Astrocyte (in vitro differentiated cells and primary cell): ENCODE results near the gene ZNF280C. TPM values are rescaled to one million over a fixed set of nuclear protein-coding genes. Genes with fewer than 3 reads are reported as not detected.

Source experiments
- DNase-seq: peaks from one replicate; pipeline ENCODE4 v3.0.0-alpha.2; 2010; ENCODE audit warnings: low read depth
- FAIRE-seq: peaks from 2 replicates; lab custom pipeline; 2011; peaks lifted over from hg19 to GRCh38; lab: Jason Lieb, UNC
- H2AFZ ChIP-seq: 2 replicates; pipeline ENCODE4 v1.6.0; 2012; ENCODE audit warnings: low read depth, low read length, inconsistent platforms
- H3K27ac ChIP-seq: 2 replicates; pipeline ENCODE4 v1.5.1; 2011; ENCODE audit warnings: low read depth, low read length, inconsistent platforms
- H3K27me3 ChIP-seq: 2 replicates; pipeline ENCODE4 v1.6.0; 2011; ENCODE audit warnings: low read length, inconsistent platforms; ENCODE audit not compliant: insufficient read depth
- H3K36me3 ChIP-seq: 2 replicates; pipeline ENCODE4 v1.5.1; 2011; ENCODE audit warnings: low read length, inconsistent platforms; ENCODE audit not compliant: insufficient read depth
- H3K4me1 ChIP-seq: 2 replicates; pipeline ENCODE4 v1.5.1; 2011; ENCODE audit warnings: low read length, inconsistent platforms; ENCODE audit not compliant: insufficient read depth
- H3K4me2 ChIP-seq: 2 replicates; pipeline ENCODE4 v1.6.0; 2012; ENCODE audit warnings: low read length, inconsistent platforms
- H3K4me3 ChIP-seq: 2 replicates; pipeline ENCODE4 v1.5.1; 2011; ENCODE audit warnings: low read depth, mild to moderate bottlenecking, low read length, inconsistent platforms; ENCODE audit not compliant: insufficient read depth
- H3K79me2 ChIP-seq: 2 replicates; pipeline ENCODE4 v1.6.0; 2012; ENCODE audit warnings: mild to moderate bottlenecking, low read length, inconsistent platforms; ENCODE audit not compliant: insufficient read depth
- H3K9ac ChIP-seq: 2 replicates; pipeline ENCODE4 v1.6.0; 2012; ENCODE audit warnings: mild to moderate bottlenecking, low read length, inconsistent platforms
- H3K9me3 ChIP-seq: 2 replicates; pipeline ENCODE4 v1.5.1; 2012; ENCODE audit warnings: low read depth, mild to moderate bottlenecking, low read length, inconsistent platforms; ENCODE audit not compliant: insufficient read depth
- H4K20me1 ChIP-seq: 2 replicates; pipeline ENCODE4 v1.6.0; 2012; ENCODE audit warnings: low read length, inconsistent platforms; ENCODE audit not compliant: insufficient read depth
- H3K27ac Mint-ChIP-seq: one replicate; pipeline ENCODE4 v1.8.0; 2021; ENCODE audit warnings: mild to moderate bottlenecking, mixed read lengths; ENCODE audit not compliant: unreplicated experiment
- H3K27me3 Mint-ChIP-seq: one replicate; pipeline ENCODE4 v1.8.0; 2021; ENCODE audit warnings: low read depth, mixed read lengths; ENCODE audit not compliant: unreplicated experiment
- H3K36me3 Mint-ChIP-seq: one replicate; pipeline ENCODE4 v1.8.0; 2021; ENCODE audit warnings: low read depth, mixed read lengths; ENCODE audit not compliant: unreplicated experiment
- H3K4me1 Mint-ChIP-seq: one replicate; pipeline ENCODE4 v1.8.0; 2021; ENCODE audit warnings: low read depth, mixed read lengths; ENCODE audit not compliant: unreplicated experiment
- H3K4me3 Mint-ChIP-seq: one replicate; pipeline ENCODE4 v1.8.0; 2021; ENCODE audit warnings: mild to moderate bottlenecking, moderate library complexity, mixed read lengths; ENCODE audit not compliant: unreplicated experiment
- H3K9me3 Mint-ChIP-seq: one replicate; pipeline ENCODE4 v1.8.0; 2021; ENCODE audit warnings: mild to moderate bottlenecking, mixed read lengths; ENCODE audit not compliant: unreplicated experiment
- CTCF ChIP-seq: IDR thresholded peaks from 2 replicates; pipeline ENCODE4 v1.5.1; 2011; ENCODE audit warnings: low read depth, mild to moderate bottlenecking, inconsistent platforms, low read length, moderate library complexity; ENCODE audit not compliant: insufficient read depth
- EZH2 ChIP-seq: IDR thresholded peaks from 2 replicates; pipeline ENCODE4 v1.6.1; 2012; ENCODE audit warnings: mild to moderate bottlenecking, low read length, inconsistent platforms; ENCODE audit not compliant: insufficient read depth
- total RNA-seq: library from RNA; stranded (reverse); gene quantifications from 2 replicates; pipeline ENCODE4 v1.2.1, GENCODE V29; 2021

The ZNF280C gene
- total RNA-seq, 1 donor from 2014 or later: 7.8 TPM

- H3K79me2 ChIP-seq: no peaks in the 10 kb centered on the region
- H3K4me1 ChIP-seq: no peaks in the 10 kb centered on the region
- H3K36me3 ChIP-seq: no peaks in the 10 kb centered on the region
- Mint-ChIP-seq H3K4me1 (peaks cover 3% of the 10 kb centered on the region), H3K27ac (no peak overlapping the region), H3K9me3 (no peaks in the 10 kb centered on the region), H3K27me3 (no peaks in the 10 kb centered on the region), H3K4me3 (no peak overlapping the region), H3K36me3 (no peaks in the 10 kb centered on the region)
- no peak overlapping the region for H3K27ac ChIP-seq
- H4K20me1 ChIP-seq: no peaks in the 10 kb centered on the region
- no peak overlapping the region for H3K4me2 ChIP-seq
- no peak overlapping the region for H3K9ac ChIP-seq
- no peaks in the 10 kb centered on the region for H3K9me3 ChIP-seq
- no peak overlapping the region for H3K4me3 ChIP-seq
- H3K27me3 ChIP-seq: no peaks in the 10 kb centered on the region
- TF ChIP-seq EZH2 (no peak), CTCF (no peak)
- no peak overlapping the region for H2AFZ ChIP-seq
- no peak for DNase-seq
- FAIRE-seq: no peak
Observed at GRCh38 chrX:130299279-130300009, 30.7 kb upstream of the ZNF280C start.

GRCh38 chrX:130296743-130297142 is 28.0 kb upstream of the ZNF280C start:
- Mint-ChIP-seq H3K9me3 (no peaks in the 10 kb centered on the region), H3K27ac (no peak overlapping the region), H3K4me3 (no peak overlapping the region), H3K4me1 (peaks cover 3% of the 10 kb centered on the region), H3K36me3 (no peaks in the 10 kb centered on the region), H3K27me3 (no peaks in the 10 kb centered on the region)
- no peak for TF ChIP-seq CTCF
- TF ChIP-seq EZH2: no peak
- no peak overlapping the region for H3K4me2 ChIP-seq
- H3K9ac ChIP-seq: no peak overlapping the region
- no peaks in the 10 kb centered on the region for H3K4me1 ChIP-seq
- H2AFZ ChIP-seq: no peak overlapping the region
- H3K36me3 ChIP-seq: no peaks in the 10 kb centered on the region
- H4K20me1 ChIP-seq: no peaks in the 10 kb centered on the region
- no peaks in the 10 kb centered on the region for H3K79me2 ChIP-seq
- no peaks in the 10 kb centered on the region for H3K27me3 ChIP-seq
- DNase-seq (no peak), FAIRE-seq (no peak)
- H3K9me3 ChIP-seq: no peaks in the 10 kb centered on the region
- H3K4me3 ChIP-seq: no peak overlapping the region
- H3K27ac ChIP-seq: no peak overlapping the region

GRCh38 chrX:130296297-130296678 is 27.6 kb upstream of the ZNF280C start:
- H3K27ac Mint-ChIP-seq: no peak overlapping the region
- H3K4me3 Mint-ChIP-seq: no peak overlapping the region
- no peaks in the 10 kb centered on the region for H3K27me3 Mint-ChIP-seq
- Histone ChIP-seq H3K27me3 (no peaks in the 10 kb centered on the region), H3K27ac (no peak overlapping the region), H3K79me2 (no peaks in the 10 kb centered on the region), H3K36me3 (no peaks in the 10 kb centered on the region), H3K9me3 (no peaks in the 10 kb centered on the region), H3K4me2 (no peak overlapping the region), H4K20me1 (no peaks in the 10 kb centered on the region), H3K9ac (no peak overlapping the region), H3K4me1 (no peaks in the 10 kb centered on the region), H2AFZ (no peak overlapping the region), H3K4me3 (no peak overlapping the region)
- TF ChIP-seq EZH2 (no peak), CTCF (no peak)
- FAIRE-seq (peak; percentile 95), DNase-seq (no peak)
- no peaks in the 10 kb centered on the region for H3K36me3 Mint-ChIP-seq
- peaks cover 3% of the 10 kb centered on the region for H3K4me1 Mint-ChIP-seq
- H3K9me3 Mint-ChIP-seq: no peaks in the 10 kb centered on the region
